HEK293 (cell line): ENCODE results near the gene ABR.

Experiments
- AEBP2 ChIP-seq: fragments of 450-650 bp; formaldehyde crosslinking; IDR thresholded peaks from 2 replicates; pipeline ENCODE4 v1.5.1; 2016; ENCODE audit warnings: missing biosample characterization, missing genetic modification characterization, borderline replicate concordance
- FEZF1 ChIP-seq: fragments of 450-650 bp; formaldehyde crosslinking; IDR thresholded peaks from 2 replicates; pipeline ENCODE4 v1.5.1; 2016; ENCODE audit warnings: missing biosample characterization, missing genetic modification characterization
- GLI2 ChIP-seq: fragments of 450-650 bp; formaldehyde crosslinking; IDR thresholded peaks from 2 replicates; pipeline ENCODE4; 2017; ENCODE audit warnings: missing biosample characterization, missing genetic modification characterization, low read depth, borderline replicate concordance
- PRDM10 ChIP-seq: fragments of 450-650 bp; formaldehyde crosslinking; IDR thresholded peaks from 2 replicates; pipeline ENCODE4 v1.5.1; 2016; ENCODE audit warnings: missing biosample characterization, missing genetic modification characterization
- PRDM2 ChIP-seq: fragments of 450-650 bp; formaldehyde crosslinking; IDR thresholded peaks from 2 replicates; pipeline ENCODE4 v1.5.1; 2016; ENCODE audit warnings: missing biosample characterization, missing genetic modification characterization, borderline replicate concordance
- ZFP41 ChIP-seq: fragments of 450-650 bp; formaldehyde crosslinking; IDR thresholded peaks from 2 replicates; pipeline ENCODE4 v1.5.1; 2016; ENCODE audit warnings: missing biosample characterization, missing genetic modification characterization, borderline replicate concordance
- ZNF114 ChIP-seq: fragments of 450-650 bp; formaldehyde crosslinking; IDR thresholded peaks from 2 replicates; pipeline ENCODE4 v1.5.0; 2017; ENCODE audit warnings: missing biosample characterization, missing genetic modification characterization
- ZNF133 ChIP-seq: fragments of 450-650 bp; formaldehyde crosslinking; IDR thresholded peaks from 2 replicates; pipeline ENCODE4 v1.5.1; 2016; ENCODE audit warnings: missing biosample characterization, missing genetic modification characterization
- ZNF157 ChIP-seq: fragments of 450-650 bp; formaldehyde crosslinking; IDR thresholded peaks from 2 replicates; pipeline ENCODE4 v1.5.1; 2016; ENCODE audit warnings: missing biosample characterization, missing genetic modification characterization
- ZNF2 ChIP-seq: fragments of 450-650 bp; formaldehyde crosslinking; IDR thresholded peaks from 2 replicates; pipeline ENCODE4 v1.5.1; 2016; ENCODE audit warnings: missing biosample characterization, missing genetic modification characterization
- ZNF221 ChIP-seq: fragments of 450-650 bp; formaldehyde crosslinking; IDR thresholded peaks from 2 replicates; pipeline ENCODE4 v1.5.1; 2017; ENCODE audit warnings: missing biosample characterization, missing genetic modification characterization, borderline replicate concordance
- ZNF311 ChIP-seq: fragments of 450-650 bp; formaldehyde crosslinking; IDR thresholded peaks from 2 replicates; pipeline ENCODE4 v1.5.1; 2017; ENCODE audit warnings: missing biosample characterization, missing genetic modification characterization, borderline replicate concordance
- ZNF350 ChIP-seq: fragments of 450-650 bp; formaldehyde crosslinking; IDR thresholded peaks from 2 replicates; pipeline ENCODE4 v1.5.0; 2017; ENCODE audit warnings: missing biosample characterization, mild to moderate bottlenecking, missing genetic modification characterization
- ZNF391 ChIP-seq: fragments of 450-650 bp; formaldehyde crosslinking; IDR thresholded peaks from 2 replicates; pipeline ENCODE4 v1.5.1; 2016; ENCODE audit warnings: low read depth, missing biosample characterization, missing genetic modification characterization, borderline replicate concordance
- ZNF501 ChIP-seq: fragments of 450-650 bp; formaldehyde crosslinking; IDR thresholded peaks from 2 replicates; pipeline ENCODE4 v1.5.1; 2016; ENCODE audit warnings: missing biosample characterization, missing genetic modification characterization
- ZNF792 ChIP-seq: fragments of 450-650 bp; formaldehyde crosslinking; IDR thresholded peaks from 2 replicates; pipeline ENCODE4 v1.5.1; 2016; ENCODE audit warnings: missing biosample characterization, missing genetic modification characterization
- ZNF837 ChIP-seq: fragments of 450-650 bp; formaldehyde crosslinking; IDR thresholded peaks from 2 replicates; pipeline ENCODE4 v1.5.1; 2016; ENCODE audit warnings: missing biosample characterization, missing genetic modification characterization
- ZSCAN23 ChIP-seq: fragments of 450-650 bp; formaldehyde crosslinking; IDR thresholded peaks from 2 replicates; pipeline ENCODE4 v1.5.1; 2016; ENCODE audit warnings: missing biosample characterization, missing genetic modification characterization
- TF ChIP-seq, protein P1 (sequence below): fragments of 450-650 bp; formaldehyde crosslinking; IDR thresholded peaks from 2 replicates; pipeline ENCODE4 v1.5.1; 2016; ENCODE audit warnings: missing biosample characterization, missing genetic modification characterization
- TF ChIP-seq, protein P2 (sequence below): fragments of 450-650 bp; formaldehyde crosslinking; IDR thresholded peaks from 2 replicates; pipeline ENCODE4 v1.5.1; 2016; ENCODE audit warnings: missing biosample characterization, missing genetic modification characterization

The ABR gene

DNA sequence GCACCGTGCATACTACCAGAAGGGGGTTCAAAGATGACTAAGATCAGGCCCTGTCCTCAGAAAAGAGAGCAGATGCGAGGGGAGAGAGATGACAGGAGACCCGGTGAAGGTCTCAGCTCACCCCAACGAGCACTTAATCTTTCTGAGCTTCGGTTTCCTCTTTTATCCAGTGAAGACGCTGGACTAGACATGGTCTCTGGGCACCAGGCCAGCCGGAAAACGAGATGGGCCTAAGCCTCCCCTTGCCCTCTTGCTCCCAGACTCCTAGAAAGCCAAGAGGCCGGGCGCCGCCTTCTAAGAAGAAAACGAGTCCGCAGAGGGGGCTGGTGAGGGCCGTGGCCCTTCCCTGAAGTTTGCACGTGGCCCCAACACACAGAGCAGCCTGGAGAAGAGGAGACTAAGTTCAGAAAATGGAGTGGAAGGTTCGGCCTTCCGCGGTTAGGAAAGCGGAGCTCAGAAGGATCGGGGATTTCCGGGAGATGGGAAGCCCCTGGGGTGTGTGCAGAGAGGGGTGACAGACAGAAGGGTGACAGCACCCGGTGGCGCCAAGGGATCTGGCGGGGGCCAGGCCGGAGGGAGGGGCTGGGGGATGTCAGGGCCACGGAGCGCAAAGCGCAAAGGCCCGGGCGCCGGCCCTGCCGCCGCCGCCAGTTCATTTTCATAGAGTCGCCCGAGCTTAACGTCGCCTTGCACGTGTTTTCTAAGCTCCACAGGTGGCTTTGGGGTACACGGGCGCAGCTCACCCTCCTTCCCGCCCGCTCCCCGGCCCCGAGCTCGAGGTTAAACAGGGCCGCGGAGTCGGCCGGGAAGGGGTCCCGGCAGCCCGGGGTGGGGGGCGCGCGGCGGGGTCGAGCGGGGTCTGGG lies 48.4 kb upstream of the ABR start (continued):
- TF ChIP-seq PRDM10 (tag by site-specific recombination) (no peak), PRDM2 (tag by site-specific recombination) (no peak), ZSCAN23 (tag by site-specific recombination) (no peak), ZFP41 (tag by site-specific recombination) (no peak), ZNF837 (tag by site-specific recombination) (no peak), GLI2 (tag by site-specific recombination) (no peak), ZNF391 (tag by site-specific recombination) (no peak), ZNF221 (tag by site-specific recombination) (no peak), ZNF2 (tag by site-specific recombination) (no peak), ZNF311 (no peak), ZNF792 (tag by site-specific recombination) (no peak), ZNF501 (tag by site-specific recombination) (no peak), AEBP2 (no peak), ZNF114 (tag by site-specific recombination) (no peak), ZNF157 (tag by site-specific recombination) (no peak), ZNF350 (tag by site-specific recombination) (no peak), FEZF1 (tag by site-specific recombination) (no peak), ZNF133 (no peak)
- TF ChIP-seq, protein P1, sequence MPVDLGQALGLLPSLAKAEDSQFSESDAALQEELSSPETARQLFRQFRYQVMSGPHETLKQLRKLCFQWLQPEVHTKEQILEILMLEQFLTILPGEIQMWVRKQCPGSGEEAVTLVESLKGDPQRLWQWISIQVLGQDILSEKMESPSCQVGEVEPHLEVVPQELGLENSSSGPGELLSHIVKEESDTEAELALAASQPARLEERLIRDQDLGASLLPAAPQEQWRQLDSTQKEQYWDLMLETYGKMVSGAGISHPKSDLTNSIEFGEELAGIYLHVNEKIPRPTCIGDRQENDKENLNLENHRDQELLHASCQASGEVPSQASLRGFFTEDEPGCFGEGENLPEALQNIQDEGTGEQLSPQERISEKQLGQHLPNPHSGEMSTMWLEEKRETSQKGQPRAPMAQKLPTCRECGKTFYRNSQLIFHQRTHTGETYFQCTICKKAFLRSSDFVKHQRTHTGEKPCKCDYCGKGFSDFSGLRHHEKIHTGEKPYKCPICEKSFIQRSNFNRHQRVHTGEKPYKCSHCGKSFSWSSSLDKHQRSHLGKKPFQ = no peak
- TF ChIP-seq, protein P2, sequence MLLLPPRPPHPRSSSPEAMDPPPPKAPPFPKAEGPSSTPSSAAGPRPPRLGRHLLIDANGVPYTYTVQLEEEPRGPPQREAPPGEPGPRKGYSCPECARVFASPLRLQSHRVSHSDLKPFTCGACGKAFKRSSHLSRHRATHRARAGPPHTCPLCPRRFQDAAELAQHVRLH (tag by site-specific recombination) = no peak
